Vagina (tissue), 2 donors: ENCODE results near the gene NAV2. TPM values are rescaled to one million over a fixed set of nuclear protein-coding genes. Genes with fewer than 3 reads are reported as not detected.

Experiments
- DNase-seq, 2 donors: peaks; one replicate each; pipeline ENCODE4 v3.0.0-alpha.2; 2017; ENCODE audit errors: extremely low spot score in 2 of 2
- H3K27ac ChIP-seq: fragments of 200-600 bp; sonication (generic); one replicate; pipeline ENCODE4 v1.5.1; 2019
- H3K27me3 ChIP-seq: fragments of 200-600 bp; sonication (generic); one replicate; pipeline ENCODE4 v1.5.1; 2019
- H3K36me3 ChIP-seq, 2 donors: fragments of 200-600 bp; sonication (generic); one replicate each; pipeline ENCODE4 v1.5.1; 2017 to 2019
- H3K4me1 ChIP-seq: fragments of 200-600 bp; sonication (generic); one replicate; pipeline ENCODE4 v1.5.1; 2019
- H3K4me3 ChIP-seq, 2 donors: fragments of 200-600 bp; sonication (generic); 1 replicate in 1 of 2; 2 replicates in 1 of 2; pipeline ENCODE4 v1.5.1; 2016 to 2019
- H3K9me3 ChIP-seq: fragments of 200-600 bp; sonication (generic); one replicate; pipeline ENCODE4 v1.5.1; 2019
- POLR2A ChIP-seq, 2 donors: fragments of 450-650 bp; IDR thresholded peaks; one replicate each; pipeline ENCODE4 v1.6.1; 2017; ENCODE audit warnings: antibody characterized with exemption in 2 of 2, mild to moderate bottlenecking in 2 of 2, moderate library complexity in 2 of 2
- POLR2AphosphoS5 ChIP-seq, 2 donors: sonication (generic); formaldehyde crosslinking; IDR thresholded peaks; one replicate each; pipeline ENCODE4 v1.9.0; 2017; ENCODE audit warnings: antibody characterized with exemption in 2 of 2, mild to moderate bottlenecking in 2 of 2, low read depth in 1 of 2; ENCODE audit not compliant: insufficient read depth in 1 of 2
- intact Hi-C: fragments of 100-400 bp; cut with DNase I; formaldehyde crosslinking; loops from one replicate; pipeline ENCODE4 v1.15.1; 2023
- total RNA-seq: library from RNA; depleted of rRNA; stranded (reverse); fragments of >200 nt; gene quantifications from one replicate; pipeline ENCODE4 v1.2.3, GENCODE V29; 2016
- TF ChIP-seq, protein P1 (sequence below), 3 experiments: fragments of 450-650 bp in 2 of 3; fragments of 200-600 bp in 1 of 3; sonication (generic) in 1 of 3; IDR thresholded peaks; one replicate each; pipeline ENCODE4 v1.5.1; 2017 to 2019; ENCODE audit warnings: antibody characterized with exemption in 3 of 3, mild to moderate bottlenecking in 2 of 3, moderate library complexity in 2 of 3

Gene NAV2
- total RNA-seq, 1 donor from 2014 or later, result 25.3 TPM

DNA sequence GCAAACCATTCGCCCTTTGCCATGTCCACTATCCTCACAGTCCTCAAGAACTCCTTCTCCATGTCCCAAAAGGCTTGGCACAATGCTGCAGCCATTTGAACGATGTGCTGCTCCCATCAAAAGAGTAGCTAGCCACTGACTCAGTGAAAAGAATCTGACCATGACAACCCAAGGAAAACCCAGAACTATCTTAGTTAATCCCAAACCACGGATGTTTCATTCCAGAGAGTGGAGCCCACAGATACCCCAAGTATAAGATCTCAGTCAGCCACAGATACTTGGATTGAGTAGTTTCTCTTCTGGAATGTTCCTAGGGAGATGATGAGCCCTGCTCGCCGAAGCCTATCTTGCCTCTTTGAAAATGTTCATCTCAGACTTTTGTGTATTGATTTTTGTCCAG is 176.9 kb downstream of the NAV2 start:
- intact Hi-C loops, result no loop called here
- DNase-seq, result no peak
- H3K4me1 ChIP-seq, result peaks cover 8% of the 10 kb centered on the region
- H3K9me3 ChIP-seq, result no peaks in the 10 kb centered on the region
- no peak overlapping the region for H3K4me3 ChIP-seq
- H3K36me3 ChIP-seq, result peaks cover 0 to 5% of the 10 kb centered on the region in 2 donors
- no peak for TF ChIP-seq POLR2AphosphoS5 (IDR thresholded peaks at IDR 0.05; ENCODE audit: insufficient read depth in 1 of 2, low read depth in 1 of 2)
- TF ChIP-seq, protein P1, sequence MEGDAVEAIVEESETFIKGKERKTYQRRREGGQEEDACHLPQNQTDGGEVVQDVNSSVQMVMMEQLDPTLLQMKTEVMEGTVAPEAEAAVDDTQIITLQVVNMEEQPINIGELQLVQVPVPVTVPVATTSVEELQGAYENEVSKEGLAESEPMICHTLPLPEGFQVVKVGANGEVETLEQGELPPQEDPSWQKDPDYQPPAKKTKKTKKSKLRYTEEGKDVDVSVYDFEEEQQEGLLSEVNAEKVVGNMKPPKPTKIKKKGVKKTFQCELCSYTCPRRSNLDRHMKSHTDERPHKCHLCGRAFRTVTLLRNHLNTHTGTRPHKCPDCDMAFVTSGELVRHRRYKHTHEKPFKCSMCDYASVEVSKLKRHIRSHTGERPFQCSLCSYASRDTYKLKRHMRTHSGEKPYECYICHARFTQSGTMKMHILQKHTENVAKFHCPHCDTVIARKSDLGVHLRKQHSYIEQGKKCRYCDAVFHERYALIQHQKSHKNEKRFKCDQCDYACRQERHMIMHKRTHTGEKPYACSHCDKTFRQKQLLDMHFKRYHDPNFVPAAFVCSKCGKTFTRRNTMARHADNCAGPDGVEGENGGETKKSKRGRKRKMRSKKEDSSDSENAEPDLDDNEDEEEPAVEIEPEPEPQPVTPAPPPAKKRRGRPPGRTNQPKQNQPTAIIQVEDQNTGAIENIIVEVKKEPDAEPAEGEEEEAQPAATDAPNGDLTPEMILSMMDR (IDR thresholded peaks at IDR 0.05), result no peak
- TF ChIP-seq POLR2A (IDR thresholded peaks at IDR 0.05), result no peak
- H3K27ac ChIP-seq, result no peak overlapping the region
- no peaks in the 10 kb centered on the region for H3K27me3 ChIP-seq

DNA sequence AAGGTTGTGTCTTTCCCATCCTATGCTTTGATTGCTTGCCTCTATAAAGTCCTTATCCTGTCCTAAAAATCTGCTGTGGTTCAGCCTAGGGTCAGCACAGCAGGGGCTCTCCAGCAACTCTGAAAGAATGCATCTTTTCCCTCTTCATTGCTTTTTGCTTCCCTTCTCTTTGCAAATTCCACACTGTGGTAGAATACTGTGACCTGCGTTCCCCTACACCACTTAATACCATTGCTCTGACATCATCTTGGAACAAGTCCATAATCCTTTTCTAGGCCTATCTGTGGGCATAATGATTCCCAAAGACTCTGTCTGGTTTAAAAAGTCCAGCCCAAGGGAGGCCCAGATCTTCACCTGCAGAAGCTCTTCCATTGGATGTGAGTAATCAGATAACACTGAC is 177.7 kb downstream of the NAV2 start:
- intact Hi-C loops, result no loop called here
- TF ChIP-seq POLR2AphosphoS5 (IDR thresholded peaks at IDR 0.05; ENCODE audit: insufficient read depth in 1 of 2, low read depth in 1 of 2) (no peak), POLR2A (IDR thresholded peaks at IDR 0.05) (no peak)
- TF ChIP-seq, protein P1 (IDR thresholded peaks at IDR 0.05), result no peak
- Histone ChIP-seq H3K36me3 (peaks cover 0 to 5% of the 10 kb centered on the region in 2 donors), H3K4me1 (peaks cover 8% of the 10 kb centered on the region), H3K9me3 (no peaks in the 10 kb centered on the region), H3K4me3 (no peak overlapping the region), H3K27ac (no peak overlapping the region), H3K27me3 (no peaks in the 10 kb centered on the region)
- DNase-seq, result no peak

DNA sequence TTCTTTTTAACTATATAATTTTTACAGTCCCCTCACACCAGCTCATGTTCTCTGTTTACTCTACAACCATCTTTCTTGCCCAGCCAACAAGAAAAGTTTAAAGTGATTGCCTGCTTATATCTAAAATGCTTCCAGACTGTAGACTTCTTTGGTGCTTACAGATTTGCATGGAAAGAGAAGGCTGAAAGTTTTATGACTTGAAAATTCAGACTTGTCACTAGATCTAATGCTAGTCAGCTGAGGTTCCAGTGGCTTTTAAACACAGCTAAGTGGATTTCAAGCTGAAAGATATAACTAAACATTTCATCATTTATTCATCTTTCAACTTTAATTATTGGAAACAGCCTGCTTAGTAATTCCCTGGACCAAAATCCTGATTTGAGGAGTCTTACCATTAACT is 178.4 kb downstream of the NAV2 start:
- H3K27ac ChIP-seq, result no peak overlapping the region
- no peaks in the 10 kb centered on the region for H3K27me3 ChIP-seq
- H3K36me3 ChIP-seq, result peaks cover 0 to 5% of the 10 kb centered on the region in 2 donors
- H3K4me1 ChIP-seq, result peaks cover 8% of the 10 kb centered on the region
- no peak overlapping the region for H3K4me3 ChIP-seq
- no peaks in the 10 kb centered on the region for H3K9me3 ChIP-seq
- DNase-seq, result no peak
- TF ChIP-seq POLR2AphosphoS5 (IDR thresholded peaks at IDR 0.05; ENCODE audit: insufficient read depth in 1 of 2, low read depth in 1 of 2) (no peak), POLR2A (IDR thresholded peaks at IDR 0.05) (no peak)
- TF ChIP-seq, protein P1 (IDR thresholded peaks at IDR 0.05), result no peak
- intact Hi-C loops, result no loop called here

DNA sequence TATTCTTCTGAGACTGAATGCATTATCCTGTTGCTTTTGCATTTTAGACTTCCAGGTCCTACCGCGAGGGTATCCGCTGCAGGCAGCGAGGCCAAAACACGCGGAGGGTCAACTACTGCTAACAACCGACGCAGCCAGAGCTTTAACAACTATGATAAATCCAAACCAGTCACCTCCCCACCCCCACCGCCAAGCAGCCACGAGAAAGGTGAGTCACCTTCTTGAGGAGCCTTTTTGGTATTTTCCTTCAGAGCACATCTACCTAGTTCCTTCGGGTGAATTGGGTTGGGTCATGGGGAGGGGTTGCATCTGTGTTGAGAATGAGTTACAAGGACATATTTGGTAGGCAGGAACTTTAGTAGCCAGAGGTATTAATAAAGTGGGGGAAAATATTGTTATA is 179.8 kb downstream of the NAV2 start:
- Histone ChIP-seq H3K4me1 (peaks cover 8% of the 10 kb centered on the region), H3K27ac (no peak overlapping the region), H3K36me3 (peaks cover 0 to 5% of the 10 kb centered on the region in 2 donors), H3K4me3 (no peak overlapping the region), H3K27me3 (no peaks in the 10 kb centered on the region), H3K9me3 (no peaks in the 10 kb centered on the region)
- no peak for TF ChIP-seq POLR2A (IDR thresholded peaks at IDR 0.05)
- TF ChIP-seq, protein P1 (IDR thresholded peaks at IDR 0.05), result no peak
- no peak for TF ChIP-seq POLR2AphosphoS5 (IDR thresholded peaks at IDR 0.05; ENCODE audit: insufficient read depth in 1 of 2, low read depth in 1 of 2)
- intact Hi-C loops, result no loop called here
- no peak for DNase-seq

DNA sequence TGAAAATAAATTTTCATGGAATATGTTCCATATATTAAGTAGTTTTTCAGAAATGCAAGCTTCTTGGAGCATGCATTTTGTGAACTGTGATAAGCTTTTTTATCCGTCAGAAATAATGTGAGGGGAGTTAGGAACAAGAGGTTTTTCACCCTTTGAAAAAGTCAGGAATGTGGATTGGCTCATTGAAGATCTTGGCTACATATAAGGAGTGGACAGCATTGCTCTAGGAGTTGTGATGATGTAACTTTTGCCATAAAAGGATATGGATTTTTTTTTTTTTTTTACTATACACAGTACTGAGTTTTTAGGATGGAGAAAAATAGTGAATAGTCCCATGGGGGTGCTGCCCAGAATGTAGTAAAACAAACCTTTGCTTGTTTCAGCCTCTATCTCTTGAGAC is 180.2 kb downstream of the NAV2 start:
- intact Hi-C loops, result no loop called here
- TF ChIP-seq POLR2A (IDR thresholded peaks at IDR 0.05), result no peak
- no peak for TF ChIP-seq POLR2AphosphoS5 (IDR thresholded peaks at IDR 0.05; ENCODE audit: insufficient read depth in 1 of 2, low read depth in 1 of 2)
- TF ChIP-seq, protein P1 (IDR thresholded peaks at IDR 0.05), result no peak
- Histone ChIP-seq H3K36me3 (peaks cover 0 to 5% of the 10 kb centered on the region in 2 donors), H3K9me3 (no peaks in the 10 kb centered on the region), H3K4me3 (no peak overlapping the region), H3K4me1 (peaks cover 8% of the 10 kb centered on the region), H3K27ac (no peak overlapping the region), H3K27me3 (no peaks in the 10 kb centered on the region)
- DNase-seq, result no peak
